ENCODE measurements around the gene FEM1C. TPM values are rescaled to one million over a fixed set of nuclear protein-coding genes. Genes with fewer than 3 reads are reported as not detected.

FEM1C gene
- total and polyA plus RNA-seq, 9 of the 15 experiments (the other 6 are each of a cell fraction or from before 2014, with no cell fraction given) = 1.4 to 9.3 (median 4.3) TPM

- no peak overlapping the region for H3K4me2 ChIP-seq (ENCODE audit: insufficient read depth, low read length)
- no peaks in the 10 kb centered on the region for H3K79me2 ChIP-seq (ENCODE audit: control insufficient read depth, insufficient read depth, low read length)
- DNase-seq (ENCODE audit: extremely low read depth in 1 of 4, low spot score in 3 of 4) (no peak), FAIRE-seq (no peak), ATAC-seq (no peak)
- no TSS peak for BruUV-seq (replicated peaks)
- TF ChIP-seq KLF6 (CRISPR knock-in tag; IDR thresholded peaks at IDR 0.05; ENCODE audit: borderline replicate concordance) = no peak
- TF ChIP-seq PTBP1 (IDR thresholded peaks at IDR 0.05; ENCODE audit: low read depth, low read length) = no peak
- TF ChIP-seq CBFA2T3 (IDR thresholded peaks at IDR 0.05) = no peak
- TF ChIP-seq TSC22D4 (tag; IDR thresholded peaks at IDR 0.05) = no peak
- no peak for TF ChIP-seq MIER1 (IDR thresholded peaks at IDR 0.05; ENCODE audit: low read depth)
- TF ChIP-seq RAD51 (IDR thresholded peaks at IDR 0.05; ENCODE audit: borderline replicate concordance, low read depth) = no peak
- TF ChIP-seq SNIP1 (IDR thresholded peaks at IDR 0.05; ENCODE audit: low read depth) = no peak
- no peak for TF ChIP-seq STAT5B (CRISPR knock-in tag; IDR thresholded peaks at IDR 0.05)
- no peak for TF ChIP-seq CBX2 (IDR thresholded peaks at IDR 0.05; ENCODE audit: insufficient read depth, low read length, poor library complexity, severe bottlenecking)
- no peak for TF ChIP-seq WHSC1 (IDR thresholded peaks at IDR 0.05; ENCODE audit: low read length)
- TF ChIP-seq ZNF347 (CRISPR knock-in tag; IDR thresholded peaks at IDR 0.05; ENCODE audit: low read depth) = no peak
- no peak for TF ChIP-seq RBM15 (IDR thresholded peaks at IDR 0.05; ENCODE audit: insufficient read depth, low read length)
- TF ChIP-seq PHF8 (IDR thresholded peaks at IDR 0.05; ENCODE audit: borderline replicate concordance, low read length) = no peak
- TF ChIP-seq VEZF1 (CRISPR knock-in tag; IDR thresholded peaks at IDR 0.05) = no peak
- TF ChIP-seq TBL1XR1 (IDR thresholded peaks at IDR 0.05; ENCODE audit: low read length in 2 of 2) = no peak
- no peak for TF ChIP-seq MAZ (CRISPR knock-in tag; conservative IDR thresholded peaks at IDR 0.05 in 1 of 2, IDR thresholded peaks at IDR 0.05 in 1 of 2)
- TF ChIP-seq NFATC3 (IDR thresholded peaks at IDR 0.05) = no peak
- no peak for TF ChIP-seq BACH1 (tag; IDR thresholded peaks at IDR 0.05)
- no peak for TF ChIP-seq TCFL5 (CRISPR knock-in tag; conservative IDR thresholded peaks at IDR 0.05)
- no peak for TF ChIP-seq ZNF584 (CRISPR knock-in tag; IDR thresholded peaks at IDR 0.05; ENCODE audit: low read depth)
- intact Hi-C loops (cut with micrococcal nuclease) = loop anchor here (5.0 to 10.0 kb wide), 3 partner anchors 41 to 1974 kb away; no protein-coding TSS in a partner anchor
- H3K4me1 ChIP-seq (replicated peaks in 1 of 2; ENCODE audit: control insufficient read depth in 2 of 2, insufficient read depth in 2 of 2, low read length in 2 of 2) = no peaks in the 10 kb centered on the region
- in situ Hi-C loops (cut with MboI) = loop anchor here (25.0 kb wide), 1 partner anchor 1901 kb away; no protein-coding TSS in a partner anchor
- H3K36me3 ChIP-seq (ENCODE audit: control insufficient read depth, insufficient read depth, low read length) = no peaks in the 10 kb centered on the region
- no peak overlapping the region for H3K4me3 ChIP-seq
- no peaks in the 10 kb centered on the region for H3K27me3 ChIP-seq (ENCODE audit: control insufficient read depth in 2 of 2, insufficient read depth in 2 of 2, low read length in 2 of 2)
- no peak overlapping the region for H3K9ac ChIP-seq (ENCODE audit: insufficient read depth in 1 of 2, low read depth in 2 of 2, low read length in 2 of 2)
- H3K27ac ChIP-seq (ENCODE audit: extremely low read depth, low read depth, low read length) = no peak overlapping the region
- no peaks in the 10 kb centered on the region for H3K9me3 ChIP-seq (replicated peaks; ENCODE audit: control insufficient read depth, insufficient read depth, low read depth, low read length)
- WGBS (ENCODE audit: insufficient coverage, low coverage, missing lambda C conversion rate) = 23% methylated on average over 4 of the region's 4 CpGs
- H3K9me1 ChIP-seq (ENCODE audit: control insufficient read depth, insufficient read depth, low read length) = no peaks in the 10 kb centered on the region
- ChIA-PET POLR2A (no interaction called here), CTCF (ENCODE audit: low intra/inter-chr PET ratio) (no interaction called here)
- no peaks in the 10 kb centered on the region for H4K20me1 ChIP-seq (replicated peaks; ENCODE audit: control insufficient read depth, insufficient read depth, low read length)
- no peak overlapping the region for H2AFZ ChIP-seq (ENCODE audit: low read depth, low read length)
These were observed 44.1 kb upstream of the FEM1C start for GRCh38 chr5:115588640-115589039.
